Lower leg skin (tissue), 3 donors: ENCODE data around the gene TEFM.

Source experiments
- CTCF ChIP-seq, 3 donors: fragments of 450-650 bp; IDR thresholded peaks; one replicate each; pipeline ENCODE4 v1.5.1; 2016; ENCODE audit warnings: antibody characterized with exemption in 3 of 3, mild to moderate bottlenecking in 3 of 3, moderate library complexity in 2 of 3
- POLR2A ChIP-seq, 2 donors: fragments of 450-650 bp; IDR thresholded peaks; one replicate each; pipeline ENCODE4 v1.6.1; 2016 to 2017; ENCODE audit warnings: antibody characterized with exemption in 2 of 2, mild to moderate bottlenecking in 1 of 2, moderate library complexity in 1 of 2

- TF ChIP-seq POLR2A (IDR thresholded peaks at IDR 0.05) (no peak), CTCF (IDR thresholded peaks at IDR 0.05) (no peak)
Observed at GRCh38 chr17:30894236-30894635, 11.8 kb downstream of the TEFM start.
